ENCODE results near the gene NCAN. TPM values are rescaled to one million over a fixed set of nuclear protein-coding genes. Genes with fewer than 3 reads are reported as not detected.
"Not testable (repeated sequence)": the region's sequence is repeated elsewhere in the genome, so short reads cannot be mapped to it uniquely, and the experiment has no call there.

Gene NCAN
- total RNA-seq, 3 donors from 2014 or later (not counting 1 experiment from before 2014, with no cell fraction given), result not detected

- no peak overlapping the region for H3K4me3 ChIP-seq (ENCODE audit: low read length)
- H3K4me3 Mint-ChIP-seq, result no peak overlapping the region
- H3K36me3 ChIP-seq (ENCODE audit: control insufficient read depth, insufficient read depth, low read length), result no peaks in the 10 kb centered on the region
- H3K27me3 Mint-ChIP-seq (ENCODE audit: low read depth in 2 of 2), result peaks cover 27 to 36% of the 10 kb centered on the region in 2 donors
- H3K9me3 Mint-ChIP-seq, result no peaks in the 10 kb centered on the region
- H3K27me3 ChIP-seq (ENCODE audit: control insufficient read depth, insufficient read depth, low read length), result peaks cover 31% of the 10 kb centered on the region
- DNase-seq, result peak in 1 of 2 donors; percentile 51
- no peaks in the 10 kb centered on the region for H3K4me1 ChIP-seq (ENCODE audit: control insufficient read depth, insufficient read depth, low read length)
- intact Hi-C loops (cut with micrococcal nuclease), result no loop called here
- no peaks in the 10 kb centered on the region for H3K9me3 ChIP-seq (ENCODE audit: control insufficient read depth, insufficient read depth, low read length)
- H3K27ac Mint-ChIP-seq, result no peak overlapping the region
- no peaks in the 10 kb centered on the region for H3K4me1 Mint-ChIP-seq
- no peak overlapping the region for H3K27ac ChIP-seq (ENCODE audit: low read length)
- 0% methylated on average over 4 of the region's 8 CpGs for WGBS (ENCODE audit: insufficient coverage)
- ATAC-seq, result peak in 2 of 3 donors; percentile 53 to 72
- no peak for TF ChIP-seq CTCF (IDR thresholded peaks at IDR 0.05)
- H3K36me3 Mint-ChIP-seq, result no peaks in the 10 kb centered on the region
Observed at GRCh38 chr19:19214892-19215291, 3.1 kb downstream of the NCAN start.

GRCh38 chr19:19215792-19216191 is 4.0 kb downstream of the NCAN start:
- 73% methylated on average over 4 of the region's 4 CpGs for WGBS (ENCODE audit: insufficient coverage)
- intact Hi-C loops (cut with micrococcal nuclease), result no loop called here
- Mint-ChIP-seq H3K27me3 (ENCODE audit: low read depth in 2 of 2) (peaks cover 27 to 31% of the 10 kb centered on the region in 2 donors), H3K9me3 (no peaks in the 10 kb centered on the region), H3K4me1 (no peaks in the 10 kb centered on the region), H3K36me3 (no peaks in the 10 kb centered on the region), H3K27ac (no peak overlapping the region), H3K4me3 (no peak overlapping the region)
- no peak overlapping the region for H3K27ac ChIP-seq (ENCODE audit: low read length)
- no peak overlapping the region for H3K4me3 ChIP-seq (ENCODE audit: low read length)
- DNase-seq (no peak), ATAC-seq (no peak)
- H3K4me1 ChIP-seq (ENCODE audit: control insufficient read depth, insufficient read depth, low read length), result no peaks in the 10 kb centered on the region
- H3K36me3 ChIP-seq (ENCODE audit: control insufficient read depth, insufficient read depth, low read length), result no peaks in the 10 kb centered on the region
- peaks cover 31% of the 10 kb centered on the region for H3K27me3 ChIP-seq (ENCODE audit: control insufficient read depth, insufficient read depth, low read length)
- no peak for TF ChIP-seq CTCF (IDR thresholded peaks at IDR 0.05)
- H3K9me3 ChIP-seq (ENCODE audit: control insufficient read depth, insufficient read depth, low read length), result no peaks in the 10 kb centered on the region

- ATAC-seq (no peak), DNase-seq (no peak)
- Histone ChIP-seq H3K4me3 (ENCODE audit: low read length) (no peak overlapping the region), H3K27me3 (ENCODE audit: control insufficient read depth, insufficient read depth, low read length) (peaks cover 24% of the 10 kb centered on the region), H3K36me3 (ENCODE audit: control insufficient read depth, insufficient read depth, low read length) (no peaks in the 10 kb centered on the region), H3K4me1 (ENCODE audit: control insufficient read depth, insufficient read depth, low read length) (no peaks in the 10 kb centered on the region), H3K9me3 (ENCODE audit: control insufficient read depth, insufficient read depth, low read length) (no peaks in the 10 kb centered on the region), H3K27ac (ENCODE audit: low read length) (no peak overlapping the region)
- no peak overlapping the region for H3K27ac Mint-ChIP-seq
- H3K4me3 Mint-ChIP-seq, result no peak overlapping the region
- H3K9me3 Mint-ChIP-seq, result no peaks in the 10 kb centered on the region
- H3K27me3 Mint-ChIP-seq (ENCODE audit: low read depth in 2 of 2), result peaks cover 24 to 27% of the 10 kb centered on the region in 2 donors
- 69% methylated on average over 4 of the region's 4 CpGs for whole genome bisulfite sequencing (ENCODE audit: insufficient coverage)
- H3K4me1 Mint-ChIP-seq, result no peaks in the 10 kb centered on the region
- no peak for TF ChIP-seq CTCF (IDR thresholded peaks at IDR 0.05)
- H3K36me3 Mint-ChIP-seq, result no peaks in the 10 kb centered on the region
- intact Hi-C loops (cut with micrococcal nuclease), result no loop called here
Observed at GRCh38 chr19:19217099-19217498, 5.3 kb downstream of the NCAN start.

GRCh38 chr19:19218911-19219310 is 7.2 kb downstream of the NCAN start:
- no peak for DNase-seq

GRCh38 chr19:19221000-19221399 is 9.2 kb downstream of the NCAN start:
- H3K27ac ChIP-seq (ENCODE audit: low read length); ATAC-seq; H3K36me3 ChIP-seq (ENCODE audit: control insufficient read depth, insufficient read depth, low read length); H3K36me3 Mint-ChIP-seq; H3K4me3 Mint-ChIP-seq; H3K27me3 ChIP-seq (ENCODE audit: control insufficient read depth, insufficient read depth, low read length); DNase-seq; H3K27ac Mint-ChIP-seq; H3K27me3 Mint-ChIP-seq (ENCODE audit: low read depth in 2 of 2); intact Hi-C loops (cut with micrococcal nuclease); H3K4me3 ChIP-seq (ENCODE audit: low read length); H3K9me3 ChIP-seq (ENCODE audit: control insufficient read depth, insufficient read depth, low read length); H3K9me3 Mint-ChIP-seq: not testable (repeated sequence)
- peaks cover 10% of the 10 kb centered on the region for H3K4me1 ChIP-seq (ENCODE audit: control insufficient read depth, insufficient read depth, low read length)
- peaks cover 4 to 12% of the 10 kb centered on the region in 2 donors for H3K4me1 Mint-ChIP-seq
- WGBS (ENCODE audit: insufficient coverage), result 82% methylated on average over 7 of the region's 8 CpGs

More at GRCh38 chr19:19218911-19219310, 7.2 kb downstream of the NCAN start:
- Mint-ChIP-seq H3K27me3 (ENCODE audit: low read depth in 2 of 2) (peaks cover 14 to 15% of the 10 kb centered on the region in 2 donors), H3K9me3 (no peaks in the 10 kb centered on the region), H3K4me1 (no peaks in the 10 kb centered on the region), H3K27ac (no peak overlapping the region), H3K36me3 (no peaks in the 10 kb centered on the region), H3K4me3 (no peak overlapping the region)
- WGBS (ENCODE audit: insufficient coverage), result 85% methylated on average over 21 of the region's 21 CpGs
- no peak overlapping the region for H3K4me3 ChIP-seq (ENCODE audit: low read length)
- H3K9me3 ChIP-seq (ENCODE audit: control insufficient read depth, insufficient read depth, low read length), result no peaks in the 10 kb centered on the region
- TF ChIP-seq CTCF (IDR thresholded peaks at IDR 0.05), result no peak
- ATAC-seq, result no peak
- intact Hi-C loops (cut with micrococcal nuclease), result no loop called here
- H3K27ac ChIP-seq (ENCODE audit: low read length), result no peak overlapping the region
- no peaks in the 10 kb centered on the region for H3K36me3 ChIP-seq (ENCODE audit: control insufficient read depth, insufficient read depth, low read length)
- no peaks in the 10 kb centered on the region for H3K4me1 ChIP-seq (ENCODE audit: control insufficient read depth, insufficient read depth, low read length)
- peaks cover 8% of the 10 kb centered on the region for H3K27me3 ChIP-seq (ENCODE audit: control insufficient read depth, insufficient read depth, low read length)

Data from natural killer cell (primary cell).